ENCODE measurements around the gene ARL2BP. TPM values are rescaled to one million over a fixed set of nuclear protein-coding genes. Genes with fewer than 3 reads are reported as not detected.
A peak's percentile ranks its signal among the peaks of the same experiment; 100 is the strongest.

The ARL2BP gene
- total and polyA plus RNA-seq, 2 of the 13 experiments (the other 11 are each of a cell fraction or from before 2014, with no cell fraction given) = 64.3 to 67.6 TPM

GRCh38 chr16:57299719-57300386 is 54.8 kb downstream of the ARL2BP start (continued):
- no peak for TF ChIP-seq ZNF274 (CRISPR knock-in tag; IDR thresholded peaks at IDR 0.05)

- no peak overlapping the region for H2AFZ ChIP-seq (ENCODE audit: low read length)
- TF ChIP-seq ZNF616 (CRISPR knock-in tag; IDR thresholded peaks at IDR 0.05; ENCODE audit: low read depth) = peak; percentile 89; the same call in 1 of the 2 replicates
- peak; percentile 42; the same call in 1 of the 2 replicates for TF ChIP-seq HMG20A (CRISPR knock-in tag; IDR thresholded peaks at IDR 0.05; ENCODE audit: borderline replicate concordance)
- no peak for TF ChIP-seq ZFP62 (CRISPR knock-in tag; IDR thresholded peaks at IDR 0.05)
- TF ChIP-seq ZNF839 (CRISPR knock-in tag; IDR thresholded peaks at IDR 0.05; ENCODE audit: borderline replicate concordance) = peak; percentile 31; the same call in 1 of the 2 replicates
- TF ChIP-seq ATF1 (CRISPR knock-in tag; IDR thresholded peaks at IDR 0.05) = peak; percentile 61; the same call in 1 of the 2 replicates
- peak; percentile 50; the same call in 1 of the 2 replicates for TF ChIP-seq ZHX2 (IDR thresholded peaks at IDR 0.05; ENCODE audit: low read depth)
- TF ChIP-seq ZHX2 (CRISPR knock-in tag; IDR thresholded peaks at IDR 0.05; ENCODE audit: borderline replicate concordance) = no peak
- TF ChIP-seq SUZ12 (IDR thresholded peaks at IDR 0.05; ENCODE audit: low read depth, low read length) = no peak
- TF ChIP-seq RBM39 (IDR thresholded peaks at IDR 0.05; ENCODE audit: low read depth, low read length, poor library complexity, severe bottlenecking) = peak; percentile 52
- no peak for TF ChIP-seq HES4 (CRISPR knock-in tag; IDR thresholded peaks at IDR 0.05; ENCODE audit: borderline replicate concordance)
- peak; percentile 89 for TF ChIP-seq TBL1XR1 (IDR thresholded peaks at IDR 0.05; ENCODE audit: borderline replicate concordance, low read length, partially characterized antibody)
- no peak for TF ChIP-seq HMGA1 (CRISPR knock-in tag; conservative IDR thresholded peaks at IDR 0.05)
- TF ChIP-seq ZNF629 (CRISPR knock-in tag; conservative IDR thresholded peaks at IDR 0.05) = peak; percentile 50
- TF ChIP-seq KAT8 (CRISPR knock-in tag; IDR thresholded peaks at IDR 0.05) = peak; percentile 85
- no peak for TF ChIP-seq ZNF460 (CRISPR knock-in tag; IDR thresholded peaks at IDR 0.05; ENCODE audit: borderline replicate concordance)
Measured at GRCh38 chr16:57300387-57301125, 55.5 kb downstream of the ARL2BP start.

More at GRCh38 chr16:57300387-57301125, 55.5 kb downstream of the ARL2BP start:
- Histone ChIP-seq H3K9me3 (ENCODE audit: low read length) (no peaks in the 10 kb centered on the region), H4K20me1 (ENCODE audit: insufficient read depth, low read length) (no peaks in the 10 kb centered on the region; the same call in 1 of the 2 replicates), H3K79me2 (ENCODE audit: insufficient read depth, low read length) (no peaks in the 10 kb centered on the region), H3K4me1 (ENCODE audit: insufficient read depth, low read length) (peaks cover 76% of the 10 kb centered on the region), H3K4me2 (ENCODE audit: low read depth, low read length) (peak overlapping the region; percentile 99), H3K36me3 (replicated peaks in 1 of 2; ENCODE audit: control insufficient read depth in 1 of 2, insufficient read depth in 2 of 2, low read length in 2 of 2) (no peaks in the 10 kb centered on the region), H3K9ac (ENCODE audit: insufficient read depth, low read depth, low read length) (peak overlapping the region; percentile 54), H3K27me3 (ENCODE audit: control insufficient read depth in 1 of 2, insufficient read depth in 2 of 2, low read length in 2 of 2) (no peaks in the 10 kb centered on the region; a peak in 1 of 5 replicates), H3K4me3 (replicated peaks in 1 of 3; ENCODE audit: insufficient read depth in 1 of 3, low read depth in 2 of 3, low read length in 3 of 3) (peak overlapping the region; percentile 62 to 84 (median 63)), H3K27ac (ENCODE audit: extremely low read length, insufficient read depth, low read length) (peak overlapping the region; percentile 59)
- ChIA-PET CTCF (ENCODE audit: low intra/inter-chr PET ratio, low total read pairs) (interaction anchor here (0.8 to 6.2 kb wide), 8 partner anchors 72 to 219 kb away, joined by 3 to 142 read pairs (median 4); partner anchors contain the start of gene CX3CL1), POLR2A (interaction anchor here (0.6 to 12.2 kb wide), 19 partner anchors 11 to 218 kb away, joined by 3 to 303 read pairs (median 4); partner anchors contain the start of genes ARL2BP, CX3CL1, POLR2C and PSME3IP1)
- WGBS (ENCODE audit: low lambda C conversion rate) = 16% methylated on average over 35 of the region's 36 CpGs
- ATAC-seq = peak; percentile 72
- intact Hi-C loops (cut with micrococcal nuclease; ENCODE audit: unreplicated experiment) (loop anchor here (1.0 to 2.0 kb wide), 5 partner anchors 56 to 219 kb away; partner anchors contain the start of genes ARL2BP and CX3CL1), in situ Hi-C loops (cut with HindIII; ENCODE audit: extremely low pct_ligation_motif_present, low pct_unique_long_range_greater_than_20kb) (loop anchor here (5.0 kb wide), 3 partner anchors 72 to 217 kb away; partner anchors contain the start of gene CX3CL1)
- DNase-seq (ENCODE audit: low spot score) = peak; percentile 99
- no TSS peak for BruUV-seq (replicated peaks)
- FAIRE-seq = peak; percentile 100
